Thyroid gland (tissue), 4 donors: ENCODE results near the gene LRCH1.

Experiments
- POLR2A ChIP-seq, 2 donors: fragments of 450-650 bp; IDR thresholded peaks; one replicate each; pipeline ENCODE4 v1.6.1; 2017; ENCODE audit warnings: antibody characterized with exemption in 2 of 2, mild to moderate bottlenecking in 2 of 2, moderate library complexity in 1 of 2
- TF ChIP-seq, protein P1 (sequence below), 6 experiments: fragments of 200-600 bp in 3 of 6; fragments of 450-650 bp in 3 of 6; sonication (generic) in 3 of 6; IDR thresholded peaks; one replicate each; pipeline ENCODE4 v1.5.1; 2016 to 2019; ENCODE audit warnings: antibody characterized with exemption in 6 of 6, mild to moderate bottlenecking in 2 of 6, inconsistent platforms in 1 of 6, moderate library complexity in 1 of 6

DNA sequence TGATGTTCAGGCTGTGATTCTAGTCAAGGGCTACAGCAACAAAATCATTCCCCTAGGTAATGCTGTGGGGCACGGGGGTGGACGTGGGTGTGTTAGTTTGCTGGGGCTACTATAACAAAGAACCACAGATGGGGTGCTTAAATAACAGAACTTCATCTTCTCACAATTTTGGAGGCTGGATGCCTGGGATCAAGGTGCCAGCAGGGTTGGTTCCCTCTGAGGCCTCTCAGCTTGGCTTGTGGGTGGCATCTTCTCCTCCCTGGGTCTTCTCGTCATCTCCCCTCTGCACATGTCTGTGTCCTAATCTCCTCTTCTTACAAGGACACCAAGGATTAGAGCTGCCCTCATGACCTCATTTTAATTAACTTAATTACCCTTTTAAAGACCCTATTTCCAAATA lies 129.0 kb downstream of the LRCH1 start:
- TF ChIP-seq, protein P1, sequence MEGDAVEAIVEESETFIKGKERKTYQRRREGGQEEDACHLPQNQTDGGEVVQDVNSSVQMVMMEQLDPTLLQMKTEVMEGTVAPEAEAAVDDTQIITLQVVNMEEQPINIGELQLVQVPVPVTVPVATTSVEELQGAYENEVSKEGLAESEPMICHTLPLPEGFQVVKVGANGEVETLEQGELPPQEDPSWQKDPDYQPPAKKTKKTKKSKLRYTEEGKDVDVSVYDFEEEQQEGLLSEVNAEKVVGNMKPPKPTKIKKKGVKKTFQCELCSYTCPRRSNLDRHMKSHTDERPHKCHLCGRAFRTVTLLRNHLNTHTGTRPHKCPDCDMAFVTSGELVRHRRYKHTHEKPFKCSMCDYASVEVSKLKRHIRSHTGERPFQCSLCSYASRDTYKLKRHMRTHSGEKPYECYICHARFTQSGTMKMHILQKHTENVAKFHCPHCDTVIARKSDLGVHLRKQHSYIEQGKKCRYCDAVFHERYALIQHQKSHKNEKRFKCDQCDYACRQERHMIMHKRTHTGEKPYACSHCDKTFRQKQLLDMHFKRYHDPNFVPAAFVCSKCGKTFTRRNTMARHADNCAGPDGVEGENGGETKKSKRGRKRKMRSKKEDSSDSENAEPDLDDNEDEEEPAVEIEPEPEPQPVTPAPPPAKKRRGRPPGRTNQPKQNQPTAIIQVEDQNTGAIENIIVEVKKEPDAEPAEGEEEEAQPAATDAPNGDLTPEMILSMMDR (IDR thresholded peaks at IDR 0.05) = no peak
- no peak for TF ChIP-seq POLR2A (IDR thresholded peaks at IDR 0.05)
